Stimulated activated naive CD4-positive, alpha-beta T cell (primary cell): ENCODE results near the gene BBX.

Source experiments
- DNase-seq, 6 experiments: peaks; one replicate each; lab custom pipeline; 2025; lab: John Stamatoyannopoulos, UW

The BBX gene

GRCh38 chr3:107740992-107741896 lies 218.5 kb downstream of the BBX start:
- DNase-seq, result peak in 2 of 6 experiments; percentile 22 to 43

DNA sequence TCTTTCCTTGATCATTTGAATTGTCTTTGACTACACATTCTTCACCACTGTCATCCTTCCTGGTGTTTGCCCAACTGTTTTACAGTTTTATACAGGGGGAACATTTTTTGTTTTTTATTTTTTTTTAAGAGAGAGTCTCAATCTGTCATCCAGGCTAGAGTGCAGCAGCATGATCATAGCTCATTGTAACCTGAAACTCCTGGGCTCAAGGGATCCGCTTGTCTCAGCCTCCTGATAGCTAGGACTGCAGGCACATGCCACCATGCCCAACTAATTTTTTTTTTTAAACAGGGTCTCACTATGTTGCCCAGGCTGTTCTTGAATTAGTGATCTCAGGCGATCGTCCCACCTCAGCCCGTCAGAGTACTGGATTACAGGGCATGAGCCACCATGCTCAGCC lies 222.6 kb downstream of the BBX start:
- no peak for DNase-seq

GRCh38 chr3:107752202-107752990 lies 229.6 kb downstream of the BBX start:
- DNase-seq, result no peak

- peak in 2 of 6 experiments; percentile 3 to 4 for DNase-seq
These were observed 230.7 kb downstream of the BBX start for GRCh38 chr3:107753494-107753893.

DNA sequence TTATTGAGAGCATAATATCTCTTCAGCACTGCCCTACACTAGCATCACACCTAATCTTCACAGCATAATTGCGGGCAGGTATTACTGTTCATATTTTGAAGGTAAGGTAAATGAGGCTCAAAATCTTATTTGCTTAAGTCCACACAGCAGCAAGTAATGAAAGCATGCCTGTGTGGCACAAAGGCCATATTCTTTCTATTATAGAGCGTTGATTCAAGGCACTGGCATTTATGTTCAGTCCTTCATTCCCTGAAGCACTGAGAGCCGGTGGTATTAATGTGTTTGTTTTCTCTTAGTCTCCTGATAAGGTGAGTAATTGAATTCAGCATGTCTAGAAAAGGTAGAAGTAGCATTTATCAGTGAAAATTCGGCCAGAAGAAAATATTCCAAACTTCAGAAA lies 231.2 kb downstream of the BBX start:
- no peak for DNase-seq

DNA sequence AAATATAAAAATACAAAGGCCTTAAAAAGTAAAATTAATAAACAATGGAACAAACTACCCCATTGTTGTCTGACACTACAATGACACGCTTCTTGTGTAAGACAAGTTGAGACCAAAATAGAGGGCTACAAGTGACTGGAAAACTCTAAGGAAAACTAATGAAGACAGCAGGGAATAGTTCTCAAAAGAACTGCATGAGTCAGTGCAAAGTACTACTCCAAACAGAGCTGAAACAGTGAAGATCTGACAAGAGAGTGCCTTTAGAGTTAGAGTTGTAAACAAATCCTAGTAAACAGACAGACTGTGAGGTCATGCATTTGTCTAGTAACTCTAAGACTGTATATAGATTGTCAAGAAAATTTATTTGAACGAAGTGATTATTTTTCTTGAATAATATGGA lies 233.9 kb downstream of the BBX start:
- DNase-seq, result no peak

GRCh38 chr3:107757140-107757539 lies 234.4 kb downstream of the BBX start:
- DNase-seq, result no peak

GRCh38 chr3:107760144-107760543 lies 237.4 kb downstream of the BBX start:
- DNase-seq, result no peak

DNA sequence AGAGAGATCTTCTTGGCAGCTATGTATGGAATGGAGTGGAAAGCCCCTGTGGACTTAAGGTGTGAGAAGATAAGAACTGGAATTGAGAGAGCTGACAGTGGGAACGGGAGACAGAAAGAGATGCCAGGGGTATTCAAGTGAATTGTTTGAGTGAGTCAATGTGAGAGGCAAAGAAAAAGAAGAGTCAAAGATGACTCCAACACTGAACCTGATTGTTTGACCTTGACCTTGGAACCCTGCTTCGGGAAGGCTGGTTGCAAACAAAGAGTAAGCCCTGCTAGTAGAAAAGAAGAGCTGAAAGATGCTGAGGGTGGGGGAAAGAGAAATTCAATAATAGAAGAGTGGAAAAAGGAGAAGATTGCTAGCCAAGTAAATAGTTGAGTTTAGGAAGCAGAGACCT lies 238.6 kb downstream of the BBX start:
- no peak for DNase-seq

DNA sequence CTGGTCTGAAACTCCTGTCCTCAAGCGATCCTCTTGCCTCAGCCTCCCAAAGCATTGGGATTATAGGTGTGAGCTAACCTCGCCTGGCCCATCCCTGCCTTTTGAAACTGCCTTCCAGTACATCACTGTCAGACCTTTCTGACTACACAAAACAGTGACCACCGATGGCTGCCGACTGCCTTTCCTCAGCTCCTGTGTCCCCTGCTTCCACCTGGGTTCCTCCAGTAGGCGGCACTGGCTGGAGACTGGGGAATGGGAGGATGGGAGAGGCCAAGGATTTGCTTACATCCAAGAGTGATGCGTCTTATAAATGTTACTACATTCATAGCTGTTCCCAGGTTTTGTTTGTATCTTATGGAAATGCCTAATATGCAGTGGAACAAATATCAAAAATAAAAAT lies 242.8 kb downstream of the BBX start:
- DNase-seq, result no peak

- DNase-seq, result no peak
These were observed 245.3 kb downstream of the BBX start for GRCh38 chr3:107767897-107768605.

- DNase-seq, result no peak
These were observed 247.1 kb downstream of the BBX start for GRCh38 chr3:107769882-107770281.

- DNase-seq, result no peak
These were observed 249.3 kb downstream of the BBX start for GRCh38 chr3:107772016-107772415.

DNA sequence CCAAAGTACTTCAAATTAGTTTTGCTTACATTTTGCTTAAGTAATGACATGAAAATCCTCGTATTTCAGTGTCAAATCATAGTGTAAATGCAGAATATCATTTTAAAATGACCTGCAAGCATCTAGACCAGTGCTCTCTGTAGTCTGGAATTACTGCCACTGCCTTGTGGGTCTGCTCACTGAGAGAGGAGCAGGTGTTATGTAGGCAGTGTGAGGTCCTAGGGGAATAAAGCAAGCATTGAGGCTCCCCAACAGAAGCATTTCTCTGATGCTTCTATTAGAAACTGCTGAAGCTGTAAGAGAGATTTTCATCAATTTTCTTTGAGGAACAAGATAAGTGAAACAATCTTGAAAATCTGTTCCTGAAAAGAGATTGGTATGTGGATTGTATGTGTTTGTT lies 253.2 kb downstream of the BBX start:
- no peak for DNase-seq

DNA sequence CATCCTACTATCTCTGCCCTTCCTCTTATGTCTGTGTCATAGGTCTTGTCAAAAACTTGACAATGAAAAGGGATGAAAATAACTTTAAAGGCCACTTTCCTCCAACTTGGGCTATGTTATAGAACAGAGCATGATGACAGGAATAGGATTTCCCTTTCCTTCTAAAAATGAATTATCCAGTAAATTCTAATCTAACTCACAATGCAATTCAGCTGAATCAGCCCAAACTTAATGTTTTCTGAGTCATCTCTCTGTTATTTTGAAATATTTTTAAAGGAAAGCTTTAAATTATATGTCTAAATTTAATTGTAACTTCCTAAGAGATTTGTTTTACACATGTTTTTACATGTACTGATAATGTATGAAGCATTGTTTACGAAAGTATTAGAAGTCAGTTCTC lies 258.5 kb downstream of the BBX start:
- no peak for DNase-seq

GRCh38 chr3:107782054-107782453 lies 259.3 kb downstream of the BBX start:
- no peak for DNase-seq

GRCh38 chr3:107790612-107791011 lies 267.9 kb downstream of the BBX start:
- DNase-seq, result no peak

DNA sequence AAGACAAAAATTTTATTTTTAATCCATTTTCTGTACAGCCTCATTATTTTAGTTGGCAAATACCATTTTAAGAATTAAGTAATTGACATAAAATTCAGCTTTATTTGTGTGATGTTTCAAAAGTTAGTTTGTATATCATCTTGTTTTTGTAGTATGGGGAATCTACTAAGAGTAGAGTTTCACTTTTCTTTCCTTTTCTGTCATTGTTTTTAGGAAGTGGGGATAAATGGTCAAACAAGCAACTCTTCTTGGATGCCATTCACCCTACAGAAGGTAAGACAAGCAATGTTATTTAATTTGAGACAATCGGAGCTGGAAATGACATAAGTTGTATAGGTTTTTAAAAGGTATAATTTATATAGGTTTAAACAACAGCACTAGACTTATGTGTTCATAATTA lies 268.3 kb downstream of the BBX start:
- DNase-seq, result no peak

DNA sequence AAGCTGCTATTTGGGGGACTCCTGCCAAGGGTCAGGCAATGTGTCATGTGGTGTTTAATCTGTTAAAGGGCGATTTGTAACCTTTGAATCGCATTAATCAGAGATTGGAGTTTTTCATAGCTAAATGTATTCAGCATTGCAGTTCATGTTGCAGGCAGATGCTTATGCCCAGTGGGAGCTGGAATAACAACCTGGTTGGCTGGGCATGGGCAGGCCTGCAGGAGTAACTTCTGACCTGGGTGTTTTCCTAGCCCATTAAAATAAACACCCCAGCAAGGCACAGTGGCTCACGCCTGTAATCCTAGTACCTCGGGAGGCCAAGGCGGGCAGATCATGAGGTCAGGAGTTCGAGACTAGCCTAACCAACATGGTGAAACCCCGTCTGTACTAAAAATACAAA lies 268.7 kb downstream of the BBX start:
- no peak for DNase-seq

DNA sequence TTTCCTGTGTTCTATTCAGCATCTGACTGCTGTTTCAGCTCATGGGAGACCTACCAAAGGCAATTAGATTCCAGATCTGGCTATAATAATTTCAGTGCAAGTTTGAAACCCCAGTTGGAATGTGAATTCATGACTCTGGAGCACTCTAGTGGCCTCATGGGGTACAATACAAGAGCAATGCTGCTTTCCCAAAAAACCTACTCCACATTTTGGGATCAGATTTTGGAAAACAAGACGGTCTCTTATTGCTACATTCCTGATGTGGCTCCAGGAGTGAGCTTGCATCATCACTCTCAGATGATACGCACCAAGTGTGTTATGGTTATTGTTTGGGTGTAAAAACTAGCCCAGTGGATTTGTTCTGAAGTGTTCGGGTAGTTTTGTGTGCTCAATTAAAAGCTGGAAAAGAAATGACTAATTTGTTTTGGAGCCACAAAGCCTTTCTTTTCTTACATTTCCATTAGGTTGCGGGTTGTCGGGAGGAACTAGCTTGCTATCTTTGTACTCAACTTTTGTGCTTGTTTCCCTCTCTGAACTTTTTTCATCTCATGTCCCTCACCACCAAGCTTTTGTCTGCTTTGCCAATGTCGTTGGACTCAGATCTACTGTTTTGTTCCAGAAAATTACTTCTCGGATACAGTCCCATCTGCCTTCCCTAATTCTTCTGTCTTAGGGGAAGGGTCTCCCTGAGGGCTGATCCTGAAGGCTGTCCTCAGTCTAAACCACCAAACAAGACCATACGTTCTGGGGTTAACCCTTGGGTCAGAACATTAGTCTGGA lies 272.1 kb downstream of the BBX start:
- no peak for DNase-seq

- no peak for DNase-seq
These were observed 272.8 kb downstream of the BBX start for GRCh38 chr3:107795514-107796094.
